KMS-11 (cell line): ENCODE data around the gene BID.

ENCODE experiments used
- H2AFZ ChIP-seq: fragments of 200-600 bp; sonication (generic); 2 replicates; pipeline ENCODE4 v1.6.1; 2016; ENCODE audit warnings: antibody characterized with exemption, mixed run types, low read depth
- H3K27ac ChIP-seq: fragments of 200-600 bp; sonication (generic); 2 replicates; pipeline ENCODE4 v1.6.1; 2016; ENCODE audit warnings: mild to moderate bottlenecking, mixed run types
- H3K27me3 ChIP-seq: fragments of 200-600 bp; sonication (generic); 2 replicates; pipeline ENCODE4 v1.6.1; 2017; ENCODE audit warnings: mild to moderate bottlenecking, low read depth, mixed run types, moderate library complexity; ENCODE audit not compliant: insufficient read depth
- H3K36me3 ChIP-seq: fragments of 200-600 bp; sonication (generic); 2 replicates; pipeline ENCODE4 v1.6.1; 2017; ENCODE audit warnings: mild to moderate bottlenecking, mixed run types; ENCODE audit not compliant: insufficient read depth
- H3K4me1 ChIP-seq: fragments of 200-600 bp; sonication (generic); 2 replicates; pipeline ENCODE4 v1.6.1; 2016; ENCODE audit warnings: mild to moderate bottlenecking, low read depth, mixed run types; ENCODE audit not compliant: poor library complexity, severe bottlenecking
- H3K4me2 ChIP-seq: fragments of 200-600 bp; sonication (generic); 2 replicates; pipeline ENCODE4 v1.7.0; 2016; ENCODE audit warnings: mild to moderate bottlenecking, mixed run types
- H3K4me3 ChIP-seq: fragments of 200-600 bp; sonication (generic); IDR thresholded peaks from 2 replicates; pipeline ENCODE4 v1.6.1; 2017; ENCODE audit warnings: low read depth, low read length, mixed read lengths; ENCODE audit not compliant: insufficient read depth
- H3K79me2 ChIP-seq: fragments of 200-600 bp; sonication (generic); 2 replicates; pipeline ENCODE4 v1.6.1; 2016; ENCODE audit warnings: low read depth, mixed run types; ENCODE audit not compliant: insufficient read depth
- H3K9ac ChIP-seq: fragments of 200-600 bp; sonication (generic); 2 replicates; pipeline ENCODE4 v1.6.1; 2016; ENCODE audit warnings: mild to moderate bottlenecking, mixed run types
- H4K20me1 ChIP-seq: fragments of 200-600 bp; sonication (generic); 2 replicates; pipeline ENCODE4 v1.6.1; 2016; ENCODE audit warnings: mild to moderate bottlenecking, mixed run types; ENCODE audit not compliant: insufficient read depth
- TF ChIP-seq, protein P1 (sequence below): fragments of 200-600 bp; sonication (generic); conservative IDR thresholded peaks from 2 replicates; pipeline ENCODE4 v1.6.1; 2017; ENCODE audit warnings: low read depth, mild to moderate bottlenecking, antibody characterized with exemption, low read length, moderate library complexity, mixed read lengths

The BID gene

DNA sequence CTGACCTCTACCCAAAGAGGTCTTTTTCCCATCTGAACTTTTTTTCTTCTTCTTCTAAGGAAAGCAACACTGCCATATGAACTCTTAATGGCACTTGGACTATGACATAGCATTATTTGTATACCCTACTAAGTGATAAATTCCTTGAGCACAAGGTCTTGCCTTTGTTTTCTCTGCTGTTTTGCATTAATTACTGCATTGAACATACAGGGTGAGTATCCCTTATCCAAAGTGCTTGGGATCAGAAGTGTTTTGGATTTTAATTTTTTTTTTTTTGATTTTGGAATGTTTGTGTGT, 48.8 kb downstream of the BID start:
- no peak overlapping the region for H3K4me2 ChIP-seq
- H3K27me3 ChIP-seq: no peaks in the 10 kb centered on the region
- H3K79me2 ChIP-seq: no peaks in the 10 kb centered on the region

DNA sequence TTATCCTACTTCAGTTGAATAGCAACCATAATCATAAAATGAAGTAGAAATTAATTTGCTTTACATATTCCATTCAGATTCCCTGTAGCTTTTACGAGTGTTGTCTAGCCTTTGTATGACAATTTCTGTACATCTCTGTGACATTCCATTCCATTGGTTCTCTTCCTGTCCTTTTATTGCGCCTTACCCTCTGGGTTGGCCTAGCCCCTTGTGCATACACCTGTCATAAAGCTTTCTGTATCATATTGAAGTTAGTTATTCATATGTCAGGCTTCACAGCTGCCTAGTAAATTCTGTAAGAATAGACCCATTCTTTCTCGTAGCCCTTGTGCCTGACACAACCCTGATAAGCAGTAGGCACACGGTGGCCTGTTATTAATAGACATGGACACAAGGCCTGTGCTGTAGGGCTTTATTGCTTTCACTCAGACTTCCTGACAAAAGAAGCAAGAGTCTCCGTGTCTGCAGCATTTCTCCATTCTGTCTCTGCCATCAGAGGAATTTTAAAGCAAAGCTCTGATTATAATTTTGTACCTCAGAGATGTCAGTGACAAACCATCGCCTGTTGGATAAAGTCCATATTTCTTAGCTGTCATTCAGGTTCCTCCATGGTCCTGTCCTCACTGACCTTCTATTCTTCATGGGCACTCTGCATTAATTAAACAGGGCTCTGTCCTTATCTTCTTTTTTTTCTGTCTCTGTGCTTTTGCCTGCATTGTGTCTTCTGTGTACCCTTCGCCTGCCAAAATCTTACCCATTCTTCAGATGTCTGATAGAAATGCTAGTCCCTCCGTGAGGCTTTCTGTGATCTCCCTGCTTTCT, 49.4 kb downstream of the BID start:
- Histone ChIP-seq H3K4me1 (no peaks in the 10 kb centered on the region), H2AFZ (no peak overlapping the region), H3K9ac (no peak overlapping the region), H3K4me2 (no peak overlapping the region), H3K36me3 (no peaks in the 10 kb centered on the region), H4K20me1 (no peaks in the 10 kb centered on the region), H3K4me3 (no peak overlapping the region), H3K27ac (no peak overlapping the region), H3K79me2 (no peaks in the 10 kb centered on the region), H3K27me3 (no peaks in the 10 kb centered on the region)
- TF ChIP-seq, protein P1, sequence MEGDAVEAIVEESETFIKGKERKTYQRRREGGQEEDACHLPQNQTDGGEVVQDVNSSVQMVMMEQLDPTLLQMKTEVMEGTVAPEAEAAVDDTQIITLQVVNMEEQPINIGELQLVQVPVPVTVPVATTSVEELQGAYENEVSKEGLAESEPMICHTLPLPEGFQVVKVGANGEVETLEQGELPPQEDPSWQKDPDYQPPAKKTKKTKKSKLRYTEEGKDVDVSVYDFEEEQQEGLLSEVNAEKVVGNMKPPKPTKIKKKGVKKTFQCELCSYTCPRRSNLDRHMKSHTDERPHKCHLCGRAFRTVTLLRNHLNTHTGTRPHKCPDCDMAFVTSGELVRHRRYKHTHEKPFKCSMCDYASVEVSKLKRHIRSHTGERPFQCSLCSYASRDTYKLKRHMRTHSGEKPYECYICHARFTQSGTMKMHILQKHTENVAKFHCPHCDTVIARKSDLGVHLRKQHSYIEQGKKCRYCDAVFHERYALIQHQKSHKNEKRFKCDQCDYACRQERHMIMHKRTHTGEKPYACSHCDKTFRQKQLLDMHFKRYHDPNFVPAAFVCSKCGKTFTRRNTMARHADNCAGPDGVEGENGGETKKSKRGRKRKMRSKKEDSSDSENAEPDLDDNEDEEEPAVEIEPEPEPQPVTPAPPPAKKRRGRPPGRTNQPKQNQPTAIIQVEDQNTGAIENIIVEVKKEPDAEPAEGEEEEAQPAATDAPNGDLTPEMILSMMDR: no peak

More for the DNA sequence above, 48.8 kb downstream of the BID start:
- Histone ChIP-seq H3K9ac (no peak overlapping the region), H3K36me3 (no peaks in the 10 kb centered on the region), H2AFZ (no peak overlapping the region), H4K20me1 (no peaks in the 10 kb centered on the region), H3K4me1 (no peaks in the 10 kb centered on the region), H3K4me3 (no peak overlapping the region), H3K27ac (no peak overlapping the region)
- TF ChIP-seq, protein P1: no peak

DNA sequence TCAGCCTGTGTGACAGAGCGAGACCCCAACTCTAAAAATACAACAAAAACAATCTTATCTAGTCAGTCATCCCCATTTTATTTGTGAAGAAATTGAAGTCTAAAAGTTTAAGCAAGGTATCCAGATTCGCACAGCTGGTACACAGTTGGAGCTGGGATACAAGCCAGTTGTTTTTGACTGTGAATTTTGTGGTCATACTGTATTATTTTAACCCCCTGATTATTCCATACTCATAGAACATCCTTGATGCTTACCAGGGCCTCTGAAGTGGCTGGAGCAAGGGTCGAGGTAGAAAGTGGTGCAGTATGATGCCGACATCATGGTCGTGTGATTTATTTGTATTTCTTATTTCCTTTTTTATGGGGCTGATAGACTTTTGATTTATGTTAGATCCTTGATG, 50.0 kb downstream of the BID start:
- H4K20me1 ChIP-seq: no peaks in the 10 kb centered on the region

DNA sequence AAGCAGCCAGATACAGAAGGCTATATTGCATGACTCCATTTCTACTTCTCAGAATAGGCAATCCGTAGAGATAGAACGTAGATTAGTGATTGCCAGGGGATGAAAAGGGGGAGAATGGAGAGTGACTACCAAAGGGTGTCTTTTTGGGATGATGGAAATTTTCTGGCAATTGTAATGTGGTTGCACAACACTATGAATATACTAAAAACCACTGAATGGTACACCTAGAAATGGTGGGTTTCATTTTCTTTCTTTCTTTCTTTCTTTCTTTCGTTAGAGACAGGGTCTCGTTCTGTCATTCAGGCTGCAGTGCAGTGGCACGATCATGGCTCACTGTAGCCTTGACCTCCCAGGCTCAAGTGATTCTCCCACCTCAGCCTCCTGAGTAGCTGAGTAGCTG, 54.4 kb downstream of the BID start:
- no peak overlapping the region for H3K9ac ChIP-seq
- H3K4me2 ChIP-seq: no peak overlapping the region
- H3K27ac ChIP-seq: no peak overlapping the region
- no peaks in the 10 kb centered on the region for H3K36me3 ChIP-seq
- no peaks in the 10 kb centered on the region for H3K27me3 ChIP-seq
- TF ChIP-seq, protein P1: no peak
- H3K4me3 ChIP-seq: no peak overlapping the region
- no peak overlapping the region for H2AFZ ChIP-seq
- H3K4me1 ChIP-seq: peaks cover 3% of the 10 kb centered on the region
- H4K20me1 ChIP-seq: no peaks in the 10 kb centered on the region
- no peaks in the 10 kb centered on the region for H3K79me2 ChIP-seq

More for the DNA sequence above, 50.0 kb downstream of the BID start:
- Histone ChIP-seq H2AFZ (no peak overlapping the region), H3K9ac (no peak overlapping the region), H3K4me3 (no peak overlapping the region), H3K27ac (no peak overlapping the region), H3K4me2 (no peak overlapping the region), H3K27me3 (no peaks in the 10 kb centered on the region), H3K79me2 (no peaks in the 10 kb centered on the region), H3K4me1 (no peaks in the 10 kb centered on the region), H3K36me3 (no peaks in the 10 kb centered on the region)
- TF ChIP-seq, protein P1: no peak
